ENCODE results near the gene IL4I1. TPM values are rescaled to one million over a fixed set of nuclear protein-coding genes. Genes with fewer than 3 reads are reported as not detected.

IL4I1 gene
- total and polyA plus RNA-seq, 2 of the 8 experiments (the other 6 are each of a cell fraction or from before 2014, with no cell fraction given): 0.41 to 0.76 TPM

- ChIA-PET POLR2A (ENCODE audit: partially characterized antibody) (interaction anchor here (0.8 to 4.1 kb wide), 9 partner anchors 9 to 167 kb away, joined by 3 to 36 read pairs (median 5); no protein-coding TSS in a partner anchor), CTCF (ENCODE audit: partially characterized antibody) (interaction anchor here (0.8 to 1.6 kb wide), 3 partner anchors 13 to 53 kb away, joined by 3 to 14 read pairs (median 4); no protein-coding TSS in a partner anchor)
- TF ChIP-seq RAD21 (IDR thresholded peaks at IDR 0.05 in 1 of 2, conservative IDR thresholded peaks at IDR 0.05 in 1 of 2; ENCODE audit: low read depth in 2 of 2, low read length in 2 of 2): no peak
- TF ChIP-seq POU5F1 (IDR thresholded peaks at IDR 0.05; ENCODE audit: low read depth, low read length): no peak
- no peak; the same call in 1 of the 2 replicates for TF ChIP-seq POLR2AphosphoS5 (IDR thresholded peaks at IDR 0.05; ENCODE audit: low read depth, low read length)
- TF ChIP-seq SP2 (IDR thresholded peaks at IDR 0.05; ENCODE audit: low read length): no peak
- no peak overlapping the region for H3K4ac ChIP-seq (replicated peaks; ENCODE audit: insufficient read length, low read depth, low read length)
- peaks cover 0 to 2% (median 0%) of the 10 kb centered on the region in 4 experiments; a peak in 2 of 7 replicates for H3K4me1 ChIP-seq (replicated peaks in 1 of 4; ENCODE audit: control insufficient read depth in 3 of 4, insufficient read depth in 4 of 4, low read length in 3 of 4)
- no peak overlapping the region for H2BK20ac ChIP-seq (ENCODE audit: low read length)
- no peak for FAIRE-seq
- no peak overlapping the region for H3K23ac ChIP-seq (ENCODE audit: insufficient read length)
- no peak overlapping the region for H2BK12ac ChIP-seq (ENCODE audit: low read depth, low read length)
- no peak overlapping the region for H4K91ac ChIP-seq (replicated peaks; ENCODE audit: insufficient read length, low read length)
- H2BK120ac ChIP-seq (replicated peaks; ENCODE audit: low read depth, low read length): no peak overlapping the region
- H3K79me1 ChIP-seq (ENCODE audit: low read depth, low read length): peaks cover 2% of the 10 kb centered on the region; the same call in 1 of the 2 replicates
- DNase-seq (ENCODE audit: low read depth in 1 of 2, low spot score in 2 of 2): no peak
- no peak overlapping the region for H3K18ac ChIP-seq (ENCODE audit: extremely low read depth, low read length)
- H3K4me2 ChIP-seq (ENCODE audit: insufficient read depth in 1 of 2, low read depth in 2 of 2, low read length in 2 of 2): no peak overlapping the region
- H3K9me3 ChIP-seq (ENCODE audit: insufficient read depth in 2 of 2, low read depth in 1 of 2, low read length in 1 of 2): no peaks in the 10 kb centered on the region
- H3K23me2 ChIP-seq (ENCODE audit: low read depth, low read length): peaks cover 5% of the 10 kb centered on the region
- H3K9ac ChIP-seq (replicated peaks in 1 of 4; ENCODE audit: extremely low read depth in 1 of 4, low read depth in 3 of 4, low read length in 3 of 4): no peak overlapping the region
- no peak overlapping the region for H2BK5ac ChIP-seq (ENCODE audit: low read depth, low read length)
- WGBS, 2 experiments (ENCODE audit: extremely low coverage in 1 of 2, insufficient coverage in 1 of 2, insufficient read length in 1 of 2, insufficient replicate concordance in 2 of 2, low coverage in 1 of 2, low lambda C conversion rate in 2 of 2, missing lambda C conversion rate in 1 of 2): 81% methylated on average over 8 of the region's 8 CpGs; no CpG with 5 or more reads in 1 of the 2 experiments
- no peaks in the 10 kb centered on the region for H3K36me3 ChIP-seq (ENCODE audit: control insufficient read depth in 2 of 4, insufficient read depth in 4 of 4, low read length in 3 of 4)
- no peaks in the 10 kb centered on the region for H4K20me1 ChIP-seq (replicated peaks in 1 of 2; ENCODE audit: control insufficient read depth in 1 of 2, insufficient read depth in 2 of 2, low read length in 2 of 2)
- H3K4me3 ChIP-seq (ENCODE audit: extremely low read depth in 1 of 4, insufficient read depth in 2 of 4, low read depth in 3 of 4, low read length in 4 of 4): no peak overlapping the region
- H3K27ac ChIP-seq (ENCODE audit: low read depth, low read length): no peak overlapping the region
- H4K5ac ChIP-seq (ENCODE audit: insufficient read length, low read depth, low read length): no peak overlapping the region
- H2BK15ac ChIP-seq (ENCODE audit: low read length): no peak overlapping the region
- no peak overlapping the region for H4K8ac ChIP-seq (ENCODE audit: extremely low read depth, insufficient read depth, low read length)
- H3K79me2 ChIP-seq (ENCODE audit: control insufficient read depth in 1 of 2, insufficient read depth in 2 of 2, low read length in 2 of 2): peaks cover 1 to 6% of the 10 kb centered on the region in 2 experiments
- no peak overlapping the region for H2AFZ ChIP-seq (ENCODE audit: low read length)
- H3K14ac ChIP-seq (ENCODE audit: insufficient read length): no peak overlapping the region
- 0 out of 2 replicates have a peak overlapping the region, but pooled peaks have one; percentile 75 for H2AK5ac ChIP-seq (ENCODE audit: low read depth, low read length)
- no peak overlapping the region for H3K56ac ChIP-seq (replicated peaks; ENCODE audit: insufficient read length, low read depth, low read length)
- no peaks in the 10 kb centered on the region for H3K27me3 ChIP-seq (replicated peaks in 1 of 4; ENCODE audit: control insufficient read depth in 3 of 4, extremely low read depth in 1 of 4, insufficient read depth in 3 of 4, low read length in 3 of 4)
These were observed 37.0 kb upstream of the IL4I1 start for GRCh38 chr19:49933643-49934042.

All from H1 (cell line).